Measurements from ENCODE around the gene FAM181B. TPM values are rescaled to one million over a fixed set of nuclear protein-coding genes. Genes with fewer than 3 reads are reported as not detected.

The FAM181B gene
- polyA plus RNA-seq, 1 donor (not counting 4 experiments of a cell fraction or from before 2014, with no cell fraction given), result 0.01 TPM

GRCh38 chr11:82775218-82775617 lies 41.6 kb upstream of the FAM181B start:
- H3K4me1 ChIP-seq (ENCODE audit: control insufficient read depth, extremely low read depth, insufficient read depth, low read length), result peaks cover 9% of the 10 kb centered on the region
- H2AFZ ChIP-seq (ENCODE audit: control insufficient read depth, low read length), result no peak overlapping the region
- dilution Hi-C loops (cut with MboI; ENCODE audit: extremely low pct_ligation_motif_present, low sequenced_read_pairs), result no loop called here
- no peak overlapping the region for H3K4me3 ChIP-seq (ENCODE audit: control insufficient read depth in 2 of 3, extremely low read depth in 1 of 3, insufficient read depth in 2 of 3, low read depth in 1 of 3, low read length in 3 of 3)
- no peak overlapping the region for H3K9ac ChIP-seq (ENCODE audit: control insufficient read depth, extremely low read depth, insufficient read depth, low read length)
- no peak overlapping the region for H3K4me2 ChIP-seq (ENCODE audit: control insufficient read depth, extremely low read depth, insufficient read depth, low read depth, low read length)
- H3K36me3 ChIP-seq (ENCODE audit: control insufficient read depth in 2 of 2, extremely low read depth in 1 of 2, insufficient read depth in 2 of 2, low read length in 2 of 2), result no peaks in the 10 kb centered on the region
- no peak for DNase-seq (ENCODE audit: low read depth, low spot score)
- no peaks in the 10 kb centered on the region for H3K27me3 ChIP-seq (ENCODE audit: control insufficient read depth, extremely low read depth, insufficient read depth, low read length)
- no peaks in the 10 kb centered on the region for H4K20me1 ChIP-seq (ENCODE audit: control insufficient read depth, extremely low read depth, insufficient read depth, low read length)
- no peak for TF ChIP-seq EZH2 (IDR thresholded peaks at IDR 0.05; ENCODE audit: low read length)
- no peak for TF ChIP-seq CTCF (optimal IDR thresholded peaks at IDR 0.05 in 1 of 3, IDR thresholded peaks at IDR 0.05 in 1 of 3, conservative IDR thresholded peaks at IDR 0.05 in 1 of 3; ENCODE audit: extremely low read depth in 1 of 3, insufficient read depth in 2 of 3, low read length in 3 of 3)
- no peaks in the 10 kb centered on the region for H3K79me2 ChIP-seq (ENCODE audit: control insufficient read depth, insufficient read depth, low read length)
- no peaks in the 10 kb centered on the region for H3K9me3 ChIP-seq (ENCODE audit: control insufficient read depth, low read depth, low read length)
- no peak for FAIRE-seq
- no peaks in the 10 kb centered on the region for H3K9me1 ChIP-seq (ENCODE audit: control insufficient read depth, extremely low read depth, insufficient read depth, low read length)
- no peak overlapping the region for H3K27ac ChIP-seq (ENCODE audit: control insufficient read depth, insufficient read depth, low read length)

- no peaks in the 10 kb centered on the region for H3K9me1 ChIP-seq (ENCODE audit: control insufficient read depth, extremely low read depth, insufficient read depth, low read length)
- dilution Hi-C loops (cut with MboI; ENCODE audit: extremely low pct_ligation_motif_present, low sequenced_read_pairs), result no loop called here
- peak overlapping the region; percentile 18 for H3K4me2 ChIP-seq (ENCODE audit: control insufficient read depth, extremely low read depth, insufficient read depth, low read depth, low read length)
- H3K27me3 ChIP-seq (ENCODE audit: control insufficient read depth, extremely low read depth, insufficient read depth, low read length), result no peaks in the 10 kb centered on the region
- peaks cover 9% of the 10 kb centered on the region for H3K4me1 ChIP-seq (ENCODE audit: control insufficient read depth, extremely low read depth, insufficient read depth, low read length)
- H3K27ac ChIP-seq (ENCODE audit: control insufficient read depth, insufficient read depth, low read length), result peak overlapping the region; percentile 6
- H3K36me3 ChIP-seq (ENCODE audit: control insufficient read depth in 2 of 2, extremely low read depth in 1 of 2, insufficient read depth in 2 of 2, low read length in 2 of 2), result no peaks in the 10 kb centered on the region
- no peaks in the 10 kb centered on the region for H3K79me2 ChIP-seq (ENCODE audit: control insufficient read depth, insufficient read depth, low read length)
- H4K20me1 ChIP-seq (ENCODE audit: control insufficient read depth, extremely low read depth, insufficient read depth, low read length), result no peaks in the 10 kb centered on the region
- DNase-seq (ENCODE audit: low read depth, low spot score) (peak; percentile 64), FAIRE-seq (no peak)
- TF ChIP-seq EZH2 (IDR thresholded peaks at IDR 0.05; ENCODE audit: low read length) (no peak), CTCF (optimal IDR thresholded peaks at IDR 0.05 in 1 of 3, IDR thresholded peaks at IDR 0.05 in 1 of 3, conservative IDR thresholded peaks at IDR 0.05 in 1 of 3; ENCODE audit: extremely low read depth in 1 of 3, insufficient read depth in 2 of 3, low read length in 3 of 3) (no peak)
- H2AFZ ChIP-seq (ENCODE audit: control insufficient read depth, low read length), result no peak overlapping the region
- H3K9me3 ChIP-seq (ENCODE audit: control insufficient read depth, low read depth, low read length), result no peaks in the 10 kb centered on the region
- H3K9ac ChIP-seq (ENCODE audit: control insufficient read depth, extremely low read depth, insufficient read depth, low read length), result no peak overlapping the region
- no peak overlapping the region for H3K4me3 ChIP-seq (ENCODE audit: control insufficient read depth in 2 of 3, extremely low read depth in 1 of 3, insufficient read depth in 2 of 3, low read depth in 1 of 3, low read length in 3 of 3)
Measured at GRCh38 chr11:82771781-82772180, 38.1 kb upstream of the FAM181B start.
